ENCODE measurements around the gene OR1N1.

DNA sequence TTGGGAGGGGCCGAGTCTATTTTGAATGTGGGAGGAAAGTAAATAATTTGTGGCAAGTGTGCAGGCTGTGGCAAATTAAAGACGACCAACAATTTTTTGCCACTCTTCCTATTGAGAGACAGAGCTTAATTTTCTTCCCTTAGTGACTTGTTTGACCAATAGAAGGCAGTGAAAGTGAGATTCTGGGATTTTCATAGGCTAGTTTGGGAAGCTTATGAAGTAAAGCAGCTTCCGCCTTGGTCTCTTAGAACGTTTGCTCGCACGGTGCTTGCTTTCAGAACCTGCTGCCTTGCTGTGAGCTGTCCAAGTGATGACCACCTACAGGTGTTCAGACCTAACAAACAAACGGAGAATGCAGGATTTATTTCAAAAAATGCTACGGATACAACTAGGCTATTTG is 19.1 kb upstream of the OR1N1 start:
- TF ChIP-seq, protein P1, sequence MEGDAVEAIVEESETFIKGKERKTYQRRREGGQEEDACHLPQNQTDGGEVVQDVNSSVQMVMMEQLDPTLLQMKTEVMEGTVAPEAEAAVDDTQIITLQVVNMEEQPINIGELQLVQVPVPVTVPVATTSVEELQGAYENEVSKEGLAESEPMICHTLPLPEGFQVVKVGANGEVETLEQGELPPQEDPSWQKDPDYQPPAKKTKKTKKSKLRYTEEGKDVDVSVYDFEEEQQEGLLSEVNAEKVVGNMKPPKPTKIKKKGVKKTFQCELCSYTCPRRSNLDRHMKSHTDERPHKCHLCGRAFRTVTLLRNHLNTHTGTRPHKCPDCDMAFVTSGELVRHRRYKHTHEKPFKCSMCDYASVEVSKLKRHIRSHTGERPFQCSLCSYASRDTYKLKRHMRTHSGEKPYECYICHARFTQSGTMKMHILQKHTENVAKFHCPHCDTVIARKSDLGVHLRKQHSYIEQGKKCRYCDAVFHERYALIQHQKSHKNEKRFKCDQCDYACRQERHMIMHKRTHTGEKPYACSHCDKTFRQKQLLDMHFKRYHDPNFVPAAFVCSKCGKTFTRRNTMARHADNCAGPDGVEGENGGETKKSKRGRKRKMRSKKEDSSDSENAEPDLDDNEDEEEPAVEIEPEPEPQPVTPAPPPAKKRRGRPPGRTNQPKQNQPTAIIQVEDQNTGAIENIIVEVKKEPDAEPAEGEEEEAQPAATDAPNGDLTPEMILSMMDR (conservative IDR thresholded peaks at IDR 0.05), result no peak
- no peak for TF ChIP-seq EZH2 (IDR thresholded peaks at IDR 0.05; ENCODE audit: low read depth)
